ENCODE data around the gene SALL4.

The SALL4 gene

DNA sequence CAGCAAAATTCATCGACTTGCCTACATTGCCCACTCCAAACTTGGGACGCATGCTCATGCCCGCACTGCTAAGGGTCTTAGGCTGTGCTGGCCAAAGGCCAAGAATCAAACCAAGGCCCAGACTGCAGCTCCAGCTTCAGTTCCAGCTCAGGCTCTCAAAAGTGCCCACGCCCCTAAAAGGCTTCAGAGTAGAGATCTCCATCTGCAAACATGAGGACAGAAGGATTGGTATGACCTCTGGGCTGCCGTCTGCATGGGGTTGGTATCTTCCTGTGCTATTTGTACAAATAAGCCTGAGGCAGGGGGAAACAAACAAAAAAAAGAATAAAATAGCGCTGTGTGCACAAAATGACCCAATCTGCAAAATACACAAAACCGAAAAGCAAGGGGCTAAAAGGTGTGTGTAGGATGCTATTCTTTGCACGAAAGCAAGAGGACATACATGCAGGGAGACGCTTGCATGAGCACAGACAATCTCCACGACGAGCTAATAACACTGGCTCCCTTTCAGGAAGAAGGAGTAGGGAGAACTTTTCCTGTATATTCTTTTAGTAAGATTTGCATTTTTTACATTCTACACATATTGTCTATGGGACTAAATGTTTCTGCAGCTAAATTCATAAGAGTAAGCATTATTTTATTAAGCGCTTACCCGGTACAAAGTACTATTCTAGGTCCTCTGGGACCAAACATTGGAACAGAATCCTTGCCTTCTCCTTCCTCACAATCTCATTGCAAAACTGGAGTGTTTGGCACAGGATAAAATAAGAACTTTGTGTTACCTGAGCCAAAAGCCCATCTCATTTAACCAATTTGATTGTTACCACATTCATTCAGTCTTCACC lies 67.2 kb downstream of the SALL4 start:
- no peak for DNase-seq

DNA sequence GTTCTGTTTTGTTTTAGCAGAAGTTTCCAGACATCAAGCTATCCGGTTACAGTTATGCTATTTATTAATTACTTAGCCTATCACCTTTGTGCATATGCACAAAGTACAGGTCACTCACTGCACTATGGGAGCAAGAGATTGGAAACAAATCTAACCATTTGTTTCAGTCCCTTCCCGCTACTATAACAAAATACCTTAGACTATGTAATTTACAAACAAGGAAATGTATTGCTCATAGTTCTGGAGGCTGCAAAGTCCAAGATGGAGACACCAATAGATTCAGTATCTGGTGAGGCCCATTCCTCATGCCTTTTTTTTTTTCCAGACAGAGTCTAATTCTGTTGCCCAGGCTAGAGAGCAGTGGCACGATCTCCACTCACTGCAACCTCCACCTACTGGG lies 69.3 kb downstream of the SALL4 start:
- DNase-seq = no peak

Data from stimulated activated CD4-positive, alpha-beta T cell treated with anti-CD3 and anti-CD28 coated beads, Interleukin-4, amount 100 ng/mL, for 24 hours (primary cell).